ENCODE data around the gene SSC5D. TPM values are rescaled to one million over a fixed set of nuclear protein-coding genes. Genes with fewer than 3 reads are reported as not detected.

Gene SSC5D
- total RNA-seq, 1 experiment from 2014 or later = 1.5 TPM

DNA sequence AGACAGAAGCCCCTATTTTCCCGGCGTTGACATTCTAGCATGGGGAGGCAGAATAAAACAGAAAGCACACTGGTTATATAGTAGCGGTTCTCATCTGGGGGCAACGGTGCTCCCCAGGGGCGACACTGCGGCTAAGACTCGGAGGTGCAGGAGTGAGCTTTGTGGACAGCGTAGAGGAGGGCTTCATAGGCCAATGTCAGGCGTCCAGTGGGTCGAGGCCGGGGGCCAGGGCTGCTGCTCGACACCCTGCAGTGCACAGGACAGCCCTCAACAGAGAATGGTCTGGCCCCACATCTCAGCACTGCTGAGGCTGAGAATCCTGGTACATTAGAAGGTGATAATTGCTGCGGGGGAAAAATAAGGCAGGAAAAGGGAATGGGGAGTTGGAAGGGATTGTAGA is 10.3 kb upstream of the SSC5D start:
- H3K9me2 ChIP-seq (ENCODE audit: insufficient read depth) = no peaks in the 10 kb centered on the region
- no peak overlapping the region for H3K27ac ChIP-seq (ENCODE audit: low read depth, low read length)
- H2AFZ ChIP-seq (ENCODE audit: low read depth, low read length, poor library complexity, severe bottlenecking) = no peak overlapping the region
- peaks cover 34 to 46% of the 10 kb centered on the region in 2 experiments for H3K4me1 ChIP-seq (ENCODE audit: control insufficient read depth in 1 of 2, insufficient read depth in 2 of 2, low read length in 2 of 2)
- POLR2A ChIA-PET = no interaction called here
- H3K4me3 ChIP-seq (replicated peaks in 1 of 2; ENCODE audit: low read depth in 1 of 2, low read length in 2 of 2) = peak overlapping the region; percentile 63 to 73
- ATAC-seq (no peak), DNase-seq (ENCODE audit: low read depth, low spot score) (no peak)
- peak overlapping the region; percentile 90 for H3K9ac ChIP-seq (ENCODE audit: low read length)
- TF ChIP-seq YY1 (IDR thresholded peaks at IDR 0.05; ENCODE audit: extremely low read depth, insufficient replicate concordance, low read depth, low read length) (no peak), TCF7L2 (IDR thresholded peaks at IDR 0.05; ENCODE audit: borderline replicate concordance, extremely low read depth, insufficient read depth, insufficient read length) (no peak), POLR2A (IDR thresholded peaks at IDR 0.05; ENCODE audit: borderline replicate concordance, extremely low read depth, insufficient read depth, insufficient read length) (no peak), ZFX (IDR thresholded peaks at IDR 0.05) (no peak), EZH2 (IDR thresholded peaks at IDR 0.05) (no peak), SP1 (IDR thresholded peaks at IDR 0.05; ENCODE audit: low read depth) (no peak), CBX3 (IDR thresholded peaks at IDR 0.05; ENCODE audit: low read depth) (no peak), EGR1 (IDR thresholded peaks at IDR 0.05; ENCODE audit: low read depth) (no peak), SIN3A (IDR thresholded peaks at IDR 0.05; ENCODE audit: low read depth) (no peak), JUND (IDR thresholded peaks at IDR 0.05) (no peak), FOSL1 (IDR thresholded peaks at IDR 0.05; ENCODE audit: low read depth) (no peak), EZH2phosphoT487 (IDR thresholded peaks at IDR 0.05; ENCODE audit: borderline replicate concordance) (no peak), ELF1 (IDR thresholded peaks at IDR 0.05; ENCODE audit: borderline replicate concordance, low read depth) (no peak), CEBPB (IDR thresholded peaks at IDR 0.05; ENCODE audit: low read depth) (no peak)
- TF ChIP-seq, protein P1, sequence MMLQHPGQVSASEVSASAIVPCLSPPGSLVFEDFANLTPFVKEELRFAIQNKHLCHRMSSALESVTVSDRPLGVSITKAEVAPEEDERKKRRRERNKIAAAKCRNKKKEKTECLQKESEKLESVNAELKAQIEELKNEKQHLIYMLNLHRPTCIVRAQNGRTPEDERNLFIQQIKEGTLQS (IDR thresholded peaks at IDR 0.05) = no peak
- TF ChIP-seq, protein P2, sequence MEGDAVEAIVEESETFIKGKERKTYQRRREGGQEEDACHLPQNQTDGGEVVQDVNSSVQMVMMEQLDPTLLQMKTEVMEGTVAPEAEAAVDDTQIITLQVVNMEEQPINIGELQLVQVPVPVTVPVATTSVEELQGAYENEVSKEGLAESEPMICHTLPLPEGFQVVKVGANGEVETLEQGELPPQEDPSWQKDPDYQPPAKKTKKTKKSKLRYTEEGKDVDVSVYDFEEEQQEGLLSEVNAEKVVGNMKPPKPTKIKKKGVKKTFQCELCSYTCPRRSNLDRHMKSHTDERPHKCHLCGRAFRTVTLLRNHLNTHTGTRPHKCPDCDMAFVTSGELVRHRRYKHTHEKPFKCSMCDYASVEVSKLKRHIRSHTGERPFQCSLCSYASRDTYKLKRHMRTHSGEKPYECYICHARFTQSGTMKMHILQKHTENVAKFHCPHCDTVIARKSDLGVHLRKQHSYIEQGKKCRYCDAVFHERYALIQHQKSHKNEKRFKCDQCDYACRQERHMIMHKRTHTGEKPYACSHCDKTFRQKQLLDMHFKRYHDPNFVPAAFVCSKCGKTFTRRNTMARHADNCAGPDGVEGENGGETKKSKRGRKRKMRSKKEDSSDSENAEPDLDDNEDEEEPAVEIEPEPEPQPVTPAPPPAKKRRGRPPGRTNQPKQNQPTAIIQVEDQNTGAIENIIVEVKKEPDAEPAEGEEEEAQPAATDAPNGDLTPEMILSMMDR (IDR thresholded peaks at IDR 0.05 in 2 of 3, conservative IDR thresholded peaks at IDR 0.05 in 1 of 3; ENCODE audit: borderline replicate concordance in 1 of 3, insufficient read depth in 1 of 3, low read depth in 2 of 3, low read length in 2 of 3) = no peak
- TF ChIP-seq, protein P3, sequence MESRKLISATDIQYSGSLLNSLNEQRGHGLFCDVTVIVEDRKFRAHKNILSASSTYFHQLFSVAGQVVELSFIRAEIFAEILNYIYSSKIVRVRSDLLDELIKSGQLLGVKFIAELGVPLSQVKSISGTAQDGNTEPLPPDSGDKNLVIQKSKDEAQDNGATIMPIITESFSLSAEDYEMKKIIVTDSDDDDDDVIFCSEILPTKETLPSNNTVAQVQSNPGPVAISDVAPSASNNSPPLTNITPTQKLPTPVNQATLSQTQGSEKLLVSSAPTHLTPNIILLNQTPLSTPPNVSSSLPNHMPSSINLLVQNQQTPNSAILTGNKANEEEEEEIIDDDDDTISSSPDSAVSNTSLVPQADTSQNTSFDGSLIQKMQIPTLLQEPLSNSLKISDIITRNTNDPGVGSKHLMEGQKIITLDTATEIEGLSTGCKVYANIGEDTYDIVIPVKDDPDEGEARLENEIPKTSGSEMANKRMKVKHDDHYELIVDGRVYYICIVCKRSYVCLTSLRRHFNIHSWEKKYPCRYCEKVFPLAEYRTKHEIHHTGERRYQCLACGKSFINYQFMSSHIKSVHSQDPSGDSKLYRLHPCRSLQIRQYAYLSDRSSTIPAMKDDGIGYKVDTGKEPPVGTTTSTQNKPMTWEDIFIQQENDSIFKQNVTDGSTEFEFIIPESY (IDR thresholded peaks at IDR 0.05; ENCODE audit: extremely low read depth, insufficient replicate concordance, low read length) = no peak
- intact Hi-C loops (cut with micrococcal nuclease) = no loop called here
- BruUV-seq (replicated peaks) = TSS peak; percentile 10
- H4K20me1 ChIP-seq (ENCODE audit: insufficient read depth) = no peaks in the 10 kb centered on the region
- no peaks in the 10 kb centered on the region for H3K36me3 ChIP-seq (ENCODE audit: control insufficient read depth in 1 of 2, insufficient read depth in 2 of 2, low read length in 2 of 2)
- H3K27me3 ChIP-seq (ENCODE audit: insufficient read depth, low read length) = no peaks in the 10 kb centered on the region
- RAD21 ChIA-PET (ENCODE audit: low non-redundant PET in 1 of 2, low total read pairs in 2 of 2, uncharacterized antibody in 2 of 2, unreplicated experiment in 2 of 2) = no interaction called here
- no peaks in the 10 kb centered on the region for H3K9me3 ChIP-seq (ENCODE audit: control insufficient read depth in 1 of 2, insufficient read depth in 1 of 2, low read depth in 1 of 2, low read length in 2 of 2)
- H3K4me2 ChIP-seq (ENCODE audit: low read length) = peak overlapping the region; percentile 76
- CTCF ChIA-PET = interaction anchor here (2.6 kb wide), 1 partner anchor 27 kb away, joined by 15 read pairs; no protein-coding TSS in a partner anchor
- H3K79me2 ChIP-seq (ENCODE audit: insufficient read depth, low read length) = peaks cover 21% of the 10 kb centered on the region
